Effector CD4-positive, alpha-beta T cell (primary cell): ENCODE data around the gene GJC2.

Source experiments
- DNase-seq: peaks from one replicate; pipeline ENCODE4 v3.0.0-alpha.2; 2020

The GJC2 gene

DNA sequence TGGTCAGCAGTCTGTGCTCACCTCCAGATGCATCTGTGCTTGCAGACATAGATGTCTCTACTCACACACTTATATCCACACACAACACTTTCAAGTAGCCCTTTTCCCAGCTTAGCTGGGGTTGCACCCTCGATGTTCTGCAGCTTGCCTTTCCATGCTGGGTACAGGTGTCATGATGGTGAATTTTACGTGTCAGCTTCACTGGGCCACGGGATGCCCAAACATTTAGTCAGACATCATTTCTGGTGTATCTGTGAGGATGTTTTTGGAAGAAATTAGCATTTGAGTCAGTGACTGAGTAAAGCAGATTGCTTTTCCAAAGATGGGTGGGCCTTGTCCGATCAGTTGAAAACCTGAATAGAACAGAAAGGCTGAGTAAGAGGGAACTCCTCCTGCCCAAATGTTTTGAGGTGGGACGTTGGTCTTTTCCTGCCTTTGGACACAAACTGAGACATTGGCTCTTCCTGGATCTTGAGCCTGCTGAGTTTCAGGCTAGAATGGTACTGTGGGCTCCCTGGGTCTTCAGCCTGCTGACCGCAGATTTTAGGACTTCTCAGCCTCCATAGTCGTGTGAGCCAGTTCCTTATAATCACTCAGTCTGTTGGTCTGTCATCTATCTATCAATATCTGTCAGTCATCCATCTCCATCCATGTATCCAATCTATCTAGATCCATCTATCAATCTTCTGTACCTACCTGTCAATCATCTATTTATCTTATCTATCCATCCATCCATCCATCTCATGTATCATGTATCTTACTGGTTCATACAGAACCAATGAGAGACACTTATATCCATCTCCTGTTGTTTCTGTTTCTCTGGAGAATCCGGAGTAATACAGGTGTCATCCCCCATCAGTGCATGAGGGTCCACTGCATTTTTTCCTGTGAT is 45.4 kb downstream of the GJC2 start:
- DNase-seq, result no peak

GRCh38 chr1:228197555-228198147 is 47.9 kb downstream of the GJC2 start:
- DNase-seq, result no peak

- no peak for DNase-seq
These were observed 49.4 kb downstream of the GJC2 start for GRCh38 chr1:228198977-228199590.

DNA sequence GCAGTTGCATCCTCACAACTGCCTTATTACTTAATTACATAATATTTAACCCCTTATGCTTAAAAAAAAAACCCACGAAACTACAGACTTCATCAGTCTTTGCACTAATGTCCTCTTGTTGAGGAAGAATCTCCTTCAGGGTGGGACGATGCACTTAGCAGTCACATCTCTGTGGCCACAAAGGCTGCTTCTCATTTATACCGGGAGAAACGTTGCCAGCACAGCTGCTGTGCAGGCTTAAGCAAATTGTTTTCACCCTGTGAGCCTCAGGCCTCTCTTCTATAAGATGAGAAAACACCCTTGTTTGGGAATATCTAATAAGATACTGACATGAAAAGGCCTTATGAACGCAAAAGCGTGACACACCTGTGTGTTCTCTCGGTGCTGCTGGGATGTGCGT is 55.2 kb downstream of the GJC2 start:
- DNase-seq, result no peak

DNA sequence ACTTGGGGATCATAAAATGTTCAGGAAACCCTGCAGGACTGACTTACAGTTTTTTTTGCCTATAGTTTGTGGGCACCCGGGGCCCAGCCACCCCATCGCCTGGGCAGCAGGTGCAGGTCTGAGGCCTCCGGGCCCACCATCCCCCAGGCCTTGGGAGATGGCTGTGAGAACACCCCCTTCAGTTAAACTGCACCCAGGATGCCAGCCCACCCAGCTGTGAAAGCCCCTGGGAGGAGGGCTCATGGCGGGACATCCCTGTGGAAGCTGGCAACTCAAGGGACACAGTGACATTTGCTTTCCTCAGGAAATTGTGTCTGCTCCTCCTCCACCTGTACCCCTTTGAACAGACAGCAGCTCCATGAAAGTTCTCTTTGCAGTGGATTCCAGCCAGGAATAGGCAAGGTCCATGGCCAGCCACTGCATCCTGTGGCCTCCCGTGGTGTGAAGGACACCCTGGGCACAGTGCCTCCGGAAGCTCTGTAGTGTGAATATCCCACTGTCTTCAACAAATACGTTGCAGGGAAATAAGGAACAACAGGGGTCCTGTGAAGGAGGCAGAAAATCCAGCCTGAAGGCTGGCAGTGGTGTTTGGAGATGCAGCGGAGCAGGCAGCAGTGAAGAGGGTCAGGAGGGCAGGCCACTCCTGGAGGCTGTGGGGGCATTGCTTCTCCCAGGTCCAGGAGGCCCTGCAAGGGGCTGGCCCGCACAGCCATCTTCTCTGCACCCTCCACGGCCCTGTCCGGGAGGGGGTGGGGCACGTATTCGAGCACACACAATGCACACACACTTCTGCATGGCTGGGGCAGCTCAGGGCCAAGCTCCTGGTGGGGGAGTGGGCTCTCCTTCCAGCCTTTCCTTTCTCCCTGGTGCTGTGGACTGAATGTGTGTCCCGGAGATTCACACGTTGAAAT is 56.1 kb downstream of the GJC2 start:
- DNase-seq, result no peak

GRCh38 chr1:228206582-228207351 is 57.0 kb downstream of the GJC2 start:
- no peak for DNase-seq

- no peak for DNase-seq
These were observed 57.7 kb downstream of the GJC2 start for GRCh38 chr1:228207381-228207810.

- no peak for DNase-seq
These were observed 58.4 kb downstream of the GJC2 start, which contains the start of gene OBSCN for GRCh38 chr1:228207851-228208821. TSS of gene OBSCN (plus strand) at chr1:228208044. CDS start at chr1:228211784, 3,740 bp downstream.

DNA sequence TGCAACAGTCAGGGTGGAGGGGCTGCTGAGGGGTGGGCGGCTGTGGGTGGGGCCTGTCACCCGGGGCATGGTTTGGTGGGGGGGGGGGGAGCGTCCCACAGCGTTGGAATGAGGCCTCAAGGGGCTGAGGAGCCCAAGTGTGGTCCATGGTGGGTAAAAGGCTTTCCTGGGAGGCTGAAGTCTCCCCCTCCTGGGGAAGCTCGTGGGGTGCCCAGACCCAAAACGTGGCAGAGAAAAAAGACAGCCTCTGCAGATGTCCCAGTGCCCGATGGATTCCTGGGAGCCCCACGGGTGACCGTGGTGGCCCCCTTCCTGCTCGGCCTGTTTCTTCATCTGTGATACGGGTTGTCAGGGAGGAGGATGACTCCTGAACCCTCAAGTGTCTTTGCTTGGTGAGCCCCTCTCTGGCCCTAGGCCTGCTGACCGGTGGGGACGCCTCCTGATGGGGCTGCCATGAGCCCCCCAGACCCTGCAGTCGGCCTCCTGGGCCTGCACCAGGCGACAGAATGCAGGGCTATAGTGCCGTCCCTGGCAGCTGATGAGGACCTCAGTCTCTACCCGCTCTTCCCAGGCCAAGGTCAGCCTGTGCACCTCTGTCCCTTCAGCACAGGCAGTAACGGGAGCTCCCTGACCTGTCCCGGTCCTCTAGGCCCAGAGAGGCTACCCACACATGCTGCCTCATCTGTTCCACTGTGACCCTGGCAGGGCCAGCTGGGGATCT is 59.3 kb downstream of the GJC2 start:
- DNase-seq, result no peak
